ENCODE measurements around the gene OR2T11.
A peak's percentile ranks its signal among the peaks of the same experiment; 100 is the strongest.

Gene OR2T11

DNA sequence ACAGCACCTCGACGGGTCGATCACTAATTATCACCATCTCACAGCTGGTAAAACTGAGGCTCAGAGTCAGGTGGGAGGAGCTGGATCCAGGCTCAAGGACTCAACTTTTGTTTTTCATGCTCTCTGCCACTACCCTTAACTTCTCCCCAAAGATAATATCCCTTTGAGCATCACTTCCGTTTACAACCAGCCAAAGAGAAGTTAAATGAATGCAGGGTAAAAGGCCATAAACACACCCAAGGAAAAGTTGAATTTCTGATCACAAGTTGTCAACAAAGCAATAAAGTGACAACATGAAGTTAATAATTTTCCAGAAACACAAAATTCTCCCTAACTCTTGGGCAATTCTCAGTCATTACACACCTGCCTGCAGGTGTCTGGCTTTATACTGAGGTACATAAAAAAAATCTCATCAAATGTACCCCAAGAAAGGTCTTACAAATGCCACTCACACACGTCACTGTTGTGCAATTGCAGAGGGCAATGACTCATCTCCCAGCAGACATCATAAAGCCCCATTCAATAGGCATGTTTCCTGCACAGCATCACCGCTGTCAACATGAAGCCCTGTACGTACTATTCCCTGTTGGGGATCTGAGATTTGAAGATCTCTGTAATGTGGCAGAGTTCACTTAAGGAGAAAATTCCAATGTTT, 3.4 kb downstream of the OR2T11 start:
- no peak overlapping the region for H3K4me3 ChIP-seq (ENCODE audit: low read depth, low read length)
- DNase-seq (ENCODE audit: low read depth), result no peak
- no peak for TF ChIP-seq CTCF (IDR thresholded peaks at IDR 0.05; ENCODE audit: low read depth, low read length, missing control alignments)
- in situ Hi-C loops (cut with HindIII; ENCODE audit: low sequenced_read_pairs), result no loop called here

DNA sequence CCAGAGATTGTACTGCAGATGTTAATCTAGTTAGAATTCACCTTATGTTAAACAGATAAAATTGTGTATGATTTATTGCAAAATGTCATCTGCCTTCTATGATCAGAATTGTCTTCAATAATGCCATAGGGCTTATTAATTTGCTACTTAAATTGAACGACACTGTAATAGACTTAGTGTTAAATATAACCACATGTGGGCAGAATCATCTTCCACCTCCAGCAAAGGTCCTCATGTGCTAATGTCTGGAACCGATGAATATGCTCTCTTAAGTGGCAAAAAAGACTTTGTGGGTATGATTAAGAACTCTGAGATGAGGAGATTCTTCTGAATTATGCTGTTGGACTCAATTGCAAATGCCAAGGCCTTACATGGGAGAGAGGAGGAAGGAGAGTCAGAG, 4.3 kb downstream of the OR2T11 start:
- in situ Hi-C loops (cut with HindIII; ENCODE audit: low sequenced_read_pairs), result no loop called here
- no peak for TF ChIP-seq CTCF (IDR thresholded peaks at IDR 0.05; ENCODE audit: low read depth, low read length, missing control alignments)
- no peak for DNase-seq (ENCODE audit: low read depth)
- H3K4me3 ChIP-seq (ENCODE audit: low read depth, low read length), result no peak overlapping the region

DNA sequence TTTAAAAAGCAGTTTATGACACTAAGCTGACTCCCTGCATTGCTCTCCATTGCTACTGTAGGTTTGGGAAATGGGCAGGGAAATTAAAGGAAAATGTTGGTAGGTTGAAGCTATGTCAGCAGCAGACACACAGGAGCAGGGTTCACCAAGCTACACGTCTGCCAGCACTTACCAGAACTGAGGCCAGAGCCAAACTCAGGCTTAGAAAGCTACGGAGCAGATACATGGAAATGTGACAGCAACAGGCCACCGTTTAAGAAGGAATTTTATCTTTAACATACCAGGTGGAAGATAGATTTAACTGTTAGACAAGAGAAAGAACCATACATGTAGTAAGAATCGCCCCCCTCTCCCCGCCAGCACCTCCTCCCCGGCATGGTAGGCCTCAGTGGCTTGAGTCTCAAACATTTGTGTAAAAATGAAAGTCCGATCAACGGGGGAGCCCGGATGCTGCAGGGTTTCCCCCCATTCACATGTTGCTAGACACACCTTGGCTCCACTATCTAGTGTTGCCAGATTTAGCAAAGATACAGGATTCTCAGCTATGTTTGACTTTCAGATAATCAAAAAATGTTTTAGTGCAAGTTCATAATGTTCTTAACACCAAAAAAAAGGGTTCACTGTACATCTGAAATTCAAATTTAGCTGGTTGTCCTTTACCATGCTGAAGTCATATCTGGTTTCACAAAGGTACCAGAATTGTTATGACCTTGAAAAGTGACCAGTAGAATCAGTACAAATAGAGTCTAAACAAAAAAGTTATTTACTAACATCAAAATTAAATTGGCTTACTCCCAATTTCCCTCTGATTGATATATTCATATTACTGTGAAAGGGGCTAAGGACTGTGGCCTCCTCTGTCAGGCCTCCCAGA, 6.7 kb downstream of the OR2T11 start:
- TF ChIP-seq CTCF (IDR thresholded peaks at IDR 0.05; ENCODE audit: low read depth, low read length, missing control alignments), result no peak
- DNase-seq (ENCODE audit: low read depth), result no peak
- no peak overlapping the region for H3K4me3 ChIP-seq (ENCODE audit: low read depth, low read length)
- in situ Hi-C loops (cut with HindIII; ENCODE audit: low sequenced_read_pairs), result no loop called here

DNA sequence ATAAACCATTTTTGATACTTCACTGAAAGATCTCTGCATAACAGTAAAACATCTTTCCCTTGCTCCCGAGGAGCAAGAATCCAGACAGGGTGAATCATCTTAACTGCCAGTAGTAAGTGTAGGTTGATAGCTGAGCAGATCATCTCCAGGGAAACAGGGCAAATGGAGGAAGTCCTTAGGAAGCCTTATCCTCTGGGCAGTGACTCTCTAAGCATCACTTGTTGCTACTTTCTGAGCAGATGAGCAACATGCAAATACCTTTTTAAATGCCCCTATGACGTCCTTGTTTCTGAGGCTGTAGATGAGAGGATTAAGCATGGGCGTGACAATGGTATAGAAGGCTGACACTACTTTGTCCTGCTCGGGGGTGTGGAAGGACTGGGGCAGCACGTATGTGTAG, 8.9 kb downstream of the OR2T11 start:
- no peak for DNase-seq (ENCODE audit: low read depth)
- in situ Hi-C loops (cut with HindIII; ENCODE audit: low sequenced_read_pairs), result no loop called here
- no peak for TF ChIP-seq CTCF (IDR thresholded peaks at IDR 0.05; ENCODE audit: low read depth, low read length, missing control alignments)
- H3K4me3 ChIP-seq (ENCODE audit: low read depth, low read length), result no peak overlapping the region

GRCh38 chr1:248625166-248625565, 9.7 kb downstream of the OR2T11 start:
- in situ Hi-C loops (cut with HindIII; ENCODE audit: low sequenced_read_pairs), result no loop called here
- H3K4me3 ChIP-seq (ENCODE audit: low read depth, low read length), result no peak overlapping the region
- no peak for DNase-seq (ENCODE audit: low read depth)
- no peak for TF ChIP-seq CTCF (IDR thresholded peaks at IDR 0.05; ENCODE audit: low read depth, low read length, missing control alignments)

DNA sequence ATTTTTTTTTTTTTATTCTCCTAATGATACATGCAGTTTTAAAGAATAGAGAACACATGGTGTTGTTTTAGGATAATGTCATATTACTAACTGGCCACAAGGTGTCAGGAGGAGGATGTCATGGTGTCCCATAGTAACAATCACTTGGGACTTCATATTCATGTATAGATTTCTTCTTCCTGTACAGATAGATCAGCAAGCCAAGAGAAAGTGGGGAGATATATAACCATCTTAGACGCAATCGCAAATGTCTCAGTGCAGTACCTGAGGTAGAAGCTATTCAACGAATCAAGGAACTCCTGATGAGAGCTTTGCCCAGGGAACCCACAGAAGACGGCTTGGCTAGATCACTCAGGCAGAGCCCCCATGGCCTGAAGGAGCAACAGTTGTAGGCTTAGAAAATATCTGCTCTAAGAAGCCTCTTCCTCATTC, 12.3 kb downstream of the OR2T11 start:
- in situ Hi-C loops (cut with HindIII; ENCODE audit: low sequenced_read_pairs), result no loop called here
- DNase-seq (ENCODE audit: low read depth), result no peak
- no peak overlapping the region for H3K4me3 ChIP-seq (ENCODE audit: low read depth, low read length)
- TF ChIP-seq CTCF (IDR thresholded peaks at IDR 0.05; ENCODE audit: low read depth, low read length, missing control alignments), result peak; percentile 23

All from astrocyte of the cerebellum (primary cell).